ENCODE data around the gene GSX1. TPM values are rescaled to one million over a fixed set of nuclear protein-coding genes. Genes with fewer than 3 reads are reported as not detected.

The GSX1 gene
- not detected for total RNA-seq

DNA sequence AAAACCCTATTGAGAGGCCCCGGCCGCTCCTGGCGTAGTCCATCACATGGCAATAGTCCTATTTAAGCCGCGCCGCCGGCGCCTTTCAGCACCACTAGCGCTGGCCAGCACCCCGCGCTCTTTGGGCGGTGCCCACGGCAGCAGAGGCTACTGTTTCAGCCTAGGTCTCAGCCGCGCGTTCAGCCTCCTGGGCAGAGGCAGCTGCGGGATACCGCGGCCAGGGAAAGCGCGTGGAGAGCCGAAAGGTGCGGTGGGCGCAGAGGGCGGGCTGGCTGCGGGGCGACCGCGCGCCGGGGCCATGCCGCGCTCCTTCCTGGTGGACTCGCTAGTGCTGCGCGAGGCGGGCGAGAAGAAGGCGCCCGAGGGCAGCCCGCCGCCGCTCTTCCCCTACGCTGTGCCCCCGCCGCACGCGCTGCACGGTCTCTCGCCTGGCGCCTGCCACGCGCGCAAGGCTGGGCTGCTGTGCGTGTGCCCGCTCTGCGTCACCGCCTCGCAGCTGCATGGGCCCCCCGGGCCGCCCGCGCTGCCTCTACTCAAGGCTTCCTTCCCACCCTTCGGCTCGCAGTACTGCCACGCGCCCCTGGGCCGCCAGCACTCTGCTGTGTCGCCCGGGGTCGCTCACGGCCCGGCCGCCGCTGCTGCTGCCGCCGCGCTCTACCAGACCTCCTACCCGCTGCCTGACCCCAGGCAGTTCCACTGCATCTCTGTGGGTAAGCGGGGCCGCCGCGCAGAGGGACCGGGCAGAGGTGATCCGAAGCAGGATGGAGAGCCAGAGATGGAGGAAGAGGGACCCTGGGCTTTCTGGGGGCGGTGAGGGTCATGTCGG lies at the start of gene GSX1:
TSS of gene GSX1 (plus strand) at position 91 of the 826 bp plus-strand sequence. CDS start at position 299, 208 bp downstream.

Small RNA genes within 50 kb of the gene (small RNA-seq; reads per million reads assigned to genes)
- not detected for gene RNU6-73P (ENCODE audit: low replicate concordance)

Other genes starting within 250 kb of the GSX1 start
- gene LNX2, start 172.0 kb upstream of the GSX1 start, total RNA-seq: 6.6 TPM
- 54.5 TPM for gene POLR1D, start 170.6 kb upstream of the GSX1 start, total RNA-seq
- gene PDX1, start 127.5 kb downstream of the GSX1 start, total RNA-seq: not detected
- gene CDX2, start 176.8 kb downstream of the GSX1 start, total RNA-seq: not detected
- not detected for gene URAD, start 196.2 kb downstream of the GSX1 start, total RNA-seq

Data from parietal lobe (tissue), 2 donors.